ENCODE results near the gene FGD1. TPM values are rescaled to one million over a fixed set of nuclear protein-coding genes. Genes with fewer than 3 reads are reported as not detected.

FGD1 gene
- total RNA-seq, 1 donor from 2014 or later = 2.4 TPM

DNA sequence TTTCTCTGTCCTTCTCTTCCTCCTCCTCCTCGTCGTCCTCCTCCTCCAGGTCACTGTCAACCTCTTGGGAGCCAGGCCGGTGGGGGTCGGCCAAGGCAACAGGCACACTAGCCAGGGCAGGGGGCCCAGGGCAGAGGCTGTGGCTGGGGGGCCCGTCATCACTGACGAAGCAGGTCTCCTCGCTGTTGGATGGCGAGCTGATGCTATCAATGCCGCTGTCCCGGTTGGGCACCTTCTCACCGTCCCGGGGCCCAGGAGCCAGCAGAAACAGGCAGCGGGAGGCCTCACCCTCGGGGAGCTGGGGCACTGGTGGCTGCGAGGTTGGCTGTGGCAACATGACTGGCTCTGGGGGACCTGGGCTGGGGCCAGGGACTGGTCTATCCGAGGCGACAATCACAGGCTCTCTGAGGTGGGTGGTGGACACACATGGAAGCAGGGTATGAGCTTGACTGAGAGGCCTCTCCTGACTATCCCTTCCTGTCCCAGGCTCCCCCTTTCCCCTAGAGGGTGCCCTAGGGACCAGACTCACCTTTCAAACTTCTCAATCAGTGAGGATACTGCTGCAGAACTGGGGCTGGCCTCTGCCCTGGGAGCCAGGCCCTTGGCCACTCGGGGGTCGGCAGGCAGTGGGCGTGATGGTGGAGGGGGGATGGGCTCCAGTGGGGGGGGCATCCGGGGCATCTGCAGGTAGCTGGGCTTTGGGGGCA, 25.8 kb downstream of the FGD1 start:
- no peak for DNase-seq

- peak; percentile 26 for DNase-seq
Observed at GRCh38 chrX:54452920-54453319, 43.1 kb downstream of the FGD1 start.

DNA sequence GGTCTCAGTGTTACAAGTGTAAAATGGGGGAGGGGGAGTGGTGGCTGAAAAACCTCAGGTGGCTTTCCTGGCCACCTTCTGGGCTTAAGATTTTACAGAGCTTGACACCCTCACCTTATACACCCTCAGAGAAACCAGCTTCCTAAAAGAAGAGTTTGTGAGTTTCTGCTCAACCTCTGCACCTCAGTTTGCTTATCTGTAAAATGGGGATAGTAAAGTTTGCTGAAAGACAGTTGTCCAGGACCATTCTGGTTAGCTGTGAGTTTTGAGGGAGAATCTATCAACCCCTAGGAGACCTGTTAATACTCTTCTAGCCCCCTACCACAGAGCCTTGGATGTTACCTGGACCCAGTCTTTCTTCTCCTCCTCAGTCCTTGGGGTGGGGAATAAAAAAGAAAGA, 46.1 kb downstream of the FGD1 start:
- DNase-seq = no peak

- peak; percentile 1 for DNase-seq
Observed at GRCh38 chrX:54447461-54447860, 48.6 kb downstream of the FGD1 start.

DNA sequence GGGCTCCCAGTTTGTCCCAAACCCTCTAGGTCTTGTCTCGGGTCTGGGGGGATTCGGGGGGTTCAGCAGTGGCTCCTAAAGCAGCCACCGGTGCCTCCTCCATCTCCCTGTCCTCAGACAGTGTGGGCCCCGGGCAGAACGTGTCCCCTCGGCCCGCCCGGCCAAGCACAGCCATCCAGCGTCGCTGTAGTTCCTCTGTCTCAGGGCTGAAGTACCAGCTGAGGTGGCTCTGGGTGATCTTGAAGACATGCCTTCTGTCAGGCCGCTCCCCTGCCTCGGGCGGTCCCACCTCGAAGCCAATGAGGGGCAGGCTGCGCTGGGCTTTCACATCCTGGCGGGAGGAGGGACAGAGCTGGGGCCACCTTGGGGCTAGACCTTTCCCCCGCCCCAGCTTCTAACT, 50.0 kb downstream of the FGD1 start:
- DNase-seq = no peak

GRCh38 chrX:54444752-54445151, 51.3 kb downstream of the FGD1 start:
- DNase-seq = no peak

DNA sequence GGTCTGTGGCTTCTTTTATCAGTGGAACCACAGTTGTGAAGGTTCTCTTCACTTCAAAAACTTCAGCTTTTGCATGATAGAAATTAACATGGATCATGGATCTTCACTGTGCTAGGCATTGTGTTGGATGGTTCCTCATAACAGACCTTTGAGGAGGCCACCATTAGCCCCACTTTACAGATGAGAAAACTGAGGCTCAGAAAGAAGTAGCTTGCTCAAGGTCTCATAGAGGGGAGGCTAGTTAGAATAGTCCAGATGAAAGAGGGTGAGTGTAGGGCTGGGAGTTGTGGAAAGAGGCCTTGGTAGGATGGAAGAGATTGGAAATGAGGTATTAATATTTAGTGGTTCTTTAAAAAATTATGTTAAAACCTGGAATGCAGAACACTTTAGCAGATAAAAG, 53.2 kb downstream of the FGD1 start:
- no peak for DNase-seq

- DNase-seq = peak; percentile 88
Observed at GRCh38 chrX:54439960-54440871, 55.8 kb downstream of the FGD1 start, which contains the start of gene TSR2. Gene TSR2, plus strand, starts transcription at chrX:54440404. Its CDS starts 18 bp downstream, at chrX:54440422.

DNA sequence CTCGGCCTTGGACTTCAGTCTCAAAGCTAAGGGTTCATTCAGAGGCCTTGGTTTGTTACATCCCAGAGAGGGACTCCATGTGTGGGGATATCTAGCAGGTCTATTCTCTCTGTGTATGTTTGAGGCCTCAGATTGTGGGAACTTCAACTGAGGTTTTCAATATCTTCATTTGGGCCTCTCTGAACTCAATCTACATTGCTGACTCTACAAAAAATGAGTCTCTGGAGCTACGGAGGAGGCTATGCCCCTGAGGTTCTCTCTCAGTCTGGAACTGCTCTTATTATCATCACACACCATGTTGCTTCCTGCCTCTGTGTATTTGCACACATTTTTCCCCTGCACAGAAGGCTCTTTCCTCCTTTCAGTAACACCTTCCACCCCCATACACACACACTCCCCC, 60.9 kb downstream of the FGD1 start:
- no peak for DNase-seq

DNA sequence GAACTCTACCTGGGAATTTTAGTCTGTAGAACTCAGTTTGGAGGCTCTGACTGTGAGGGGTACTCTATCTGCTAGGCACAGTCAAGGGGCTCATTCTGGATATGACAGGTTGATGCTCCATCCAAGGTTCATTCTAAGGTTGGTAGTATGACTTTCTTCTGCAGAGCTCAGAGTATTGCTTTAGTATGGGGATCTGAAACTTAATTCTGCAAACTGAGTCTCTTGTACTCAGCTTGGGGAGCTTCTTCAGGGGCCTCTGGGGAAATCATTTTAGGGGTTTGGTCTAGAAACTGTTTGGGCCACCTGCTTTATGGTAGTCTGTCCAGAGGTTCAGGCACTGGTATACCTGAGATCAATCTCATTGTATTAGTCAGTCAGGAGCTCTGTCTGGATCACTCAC, 65.5 kb downstream of the FGD1 start:
- no peak for DNase-seq

DNA sequence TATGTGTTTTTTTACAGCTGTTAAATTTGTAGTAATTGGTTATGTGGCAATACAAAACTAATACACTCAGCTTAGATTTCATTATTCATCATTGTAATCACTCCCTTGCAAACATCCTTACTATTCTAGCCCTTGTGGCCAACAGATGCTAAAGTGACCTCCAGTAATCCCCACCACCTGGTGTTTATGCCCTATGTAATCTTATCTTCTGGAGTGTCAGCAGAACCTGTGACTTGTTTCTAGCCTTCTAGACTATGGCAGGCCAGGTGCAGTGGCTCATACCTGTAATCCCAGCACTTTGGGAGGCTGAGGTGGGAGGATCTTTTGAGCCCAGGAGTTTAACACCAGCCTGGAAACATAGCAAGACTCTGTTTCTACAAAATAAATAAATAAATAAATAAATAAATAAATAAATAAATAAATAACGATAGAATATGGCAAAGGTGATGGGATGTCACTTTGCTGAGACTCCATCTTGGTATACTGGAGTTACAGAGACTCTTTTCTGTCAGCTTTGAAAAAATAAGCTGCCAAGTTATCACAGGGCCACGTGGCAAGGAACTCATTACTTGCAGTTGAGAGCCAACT, 68.1 kb downstream of the FGD1 start:
- DNase-seq = no peak

- peak; percentile 37 for DNase-seq
Observed at GRCh38 chrX:54423161-54423888, 72.7 kb downstream of the FGD1 start.

DNA sequence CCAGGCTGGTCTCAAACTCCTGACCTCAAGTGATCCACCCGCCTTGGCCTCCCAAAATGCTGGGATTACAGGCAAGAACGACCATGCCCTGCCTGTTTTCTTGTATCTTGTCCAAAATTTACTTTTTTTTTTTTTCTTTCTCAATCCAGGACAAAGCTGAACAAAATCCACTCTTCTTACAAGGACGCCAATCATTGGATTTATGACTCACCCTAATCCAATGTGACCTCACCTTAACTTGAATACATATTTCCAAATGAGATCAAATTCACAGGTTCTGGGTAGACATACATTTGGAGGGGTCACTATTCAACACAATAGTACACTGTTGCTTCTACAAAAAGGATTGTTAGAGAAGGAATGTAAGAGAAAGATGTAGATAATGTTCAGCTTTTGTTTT, 73.9 kb downstream of the FGD1 start:
- DNase-seq = no peak

- no peak for DNase-seq
Observed at GRCh38 chrX:54419559-54420302, 76.3 kb downstream of the FGD1 start.

DNA sequence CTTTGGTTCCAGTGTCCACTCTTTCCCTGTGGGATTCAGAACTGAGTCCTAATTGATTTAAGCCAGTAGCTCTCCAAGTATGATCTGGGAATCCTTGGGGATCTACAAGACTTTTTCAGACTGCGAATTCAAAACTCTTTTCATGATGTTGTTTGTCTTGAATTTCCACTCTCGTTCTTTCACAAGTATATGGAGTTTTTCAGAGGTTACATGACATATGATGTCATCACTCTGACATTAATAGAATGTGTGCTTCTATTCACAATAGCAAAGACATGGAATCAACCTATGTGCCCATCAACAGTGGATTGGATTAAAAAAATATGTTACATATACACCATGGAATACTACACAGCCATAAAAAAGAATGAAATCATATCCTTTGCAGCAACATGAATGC, 79.1 kb downstream of the FGD1 start:
- DNase-seq = no peak

- DNase-seq = no peak
Observed at GRCh38 chrX:54415534-54416350, 80.3 kb downstream of the FGD1 start.

DNA sequence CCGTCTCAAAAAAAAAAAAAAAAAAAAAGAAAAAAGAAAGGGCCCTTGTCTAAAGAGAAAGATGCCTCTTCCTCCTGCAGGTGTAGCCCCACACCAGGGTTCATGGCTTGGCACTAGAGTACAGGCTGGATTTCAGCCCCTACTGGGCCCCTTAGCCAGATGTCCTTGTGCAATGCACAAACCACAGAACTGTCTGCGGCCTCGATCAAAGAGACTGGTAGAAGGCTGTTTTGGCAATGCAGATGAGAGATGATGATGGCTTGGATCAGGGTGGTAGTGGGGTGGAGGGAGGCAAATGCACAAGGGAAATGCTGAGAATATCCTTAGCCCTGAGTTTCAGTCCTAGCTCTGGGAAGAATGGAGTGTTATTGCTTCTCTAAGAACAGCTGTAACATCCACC, 82.3 kb downstream of the FGD1 start:
- no peak for DNase-seq

- no peak for DNase-seq
Observed at GRCh38 chrX:54411732-54412131, 84.3 kb downstream of the FGD1 start.

- DNase-seq = no peak
Observed at GRCh38 chrX:54407266-54407665, 88.8 kb downstream of the FGD1 start.

- no peak for DNase-seq
Observed at GRCh38 chrX:54397113-54397512, 98.9 kb downstream of the FGD1 start.

Measured in dermis blood vessel endothelial cell (primary cell).